ENCODE measurements around the gene EFHC1.

- no peak for TF ChIP-seq CTCF (IDR thresholded peaks at IDR 0.05)
- no peak for TF ChIP-seq POLR2A (IDR thresholded peaks at IDR 0.05)
These were observed 130.0 kb downstream of the EFHC1 start for GRCh38 chr6:52550014-52550575.
